Lung (tissue), 12 donors: ENCODE results near the gene STOML1. TPM values are rescaled to one million over a fixed set of nuclear protein-coding genes. Genes with fewer than 3 reads are reported as not detected.
A peak's percentile ranks its signal among the peaks of the same experiment; 100 is the strongest.

Experiments
- ATAC-seq: fragments of 200-7000 bp; cut with Tn5 transposase; one replicate; pipeline ENCODE4 v1.9.1; 2020; ENCODE audit warnings: moderate number of reproducible peaks; ENCODE audit not compliant: insufficient read depth, low FRiP score
- DNase-seq, 3 donors: peaks; one replicate each; pipeline ENCODE4 v3.0.0-alpha.2; 2013 to 2017
- H3K27ac ChIP-seq, 2 donors: one replicate each; pipeline ENCODE4 v1.5.1; 2013; ENCODE audit warnings: mild to moderate bottlenecking in 2 of 2, moderate library complexity in 2 of 2, control low read depth in 1 of 2, inconsistent platforms in 1 of 2, low read depth in 1 of 2, low read length in 1 of 2
- H3K27me3 ChIP-seq, 3 donors: one replicate each; pipeline ENCODE4 v1.5.1; 2013; ENCODE audit warnings: low read length in 2 of 3; ENCODE audit not compliant: control insufficient read depth in 3 of 3, insufficient read depth in 3 of 3
- H3K36me3 ChIP-seq, 4 donors: one replicate each; pipeline ENCODE4 v1.5.1; 2013; ENCODE audit warnings: low read length in 4 of 4, mild to moderate bottlenecking in 1 of 4, moderate library complexity in 1 of 4; ENCODE audit not compliant: control insufficient read depth in 4 of 4, insufficient read depth in 4 of 4
- H3K4me1 ChIP-seq, 5 donors: one replicate each; pipeline ENCODE4 v1.5.1; 2013; ENCODE audit warnings: low read length in 5 of 5, mild to moderate bottlenecking in 2 of 5, moderate library complexity in 1 of 5; ENCODE audit not compliant: control insufficient read depth in 5 of 5, insufficient read depth in 5 of 5
- H3K4me3 ChIP-seq: one replicate; pipeline ENCODE4 v1.5.1; 2013; ENCODE audit warnings: mild to moderate bottlenecking, control low read depth, moderate library complexity
- H3K9ac ChIP-seq, 2 donors: one replicate each; pipeline ENCODE4 v1.5.1; 2013; ENCODE audit warnings: low read length in 2 of 2, control low read depth in 1 of 2; ENCODE audit not compliant: insufficient read depth in 1 of 2
- H3K9me3 ChIP-seq, 4 donors: one replicate each; pipeline ENCODE4 v1.5.1; 2013; ENCODE audit warnings: low read length in 3 of 4, mild to moderate bottlenecking in 1 of 4, moderate library complexity in 1 of 4; ENCODE audit not compliant: control insufficient read depth in 4 of 4, insufficient read depth in 3 of 4
- CTCF ChIP-seq: IDR thresholded peaks from 2 replicates; pipeline ENCODE4 v1.5.1; 2012; ENCODE audit warnings: mild to moderate bottlenecking; ENCODE audit errors: control extremely low read depth, extremely low read depth
- WGBS, 2 donors: extraction: QIAGEN DNeasy Blood & Tissue Kit; methylation state at CpG; one replicate each; pipeline ENCODE4 v1.1.7; 2013; 5-methylcytosine and 5-hydroxymethylcytosine counted together
- polyA plus RNA-seq, 2 donors: library from polyadenylated mRNA; stranded (reverse); fragments of 200-250 nt; gene quantifications; one replicate each; pipeline ENCODE4 v1.2.1, GENCODE V29; 2013
- total RNA-seq, 2 donors: library from RNA; depleted of rRNA in 1 of 2; stranded (reverse); fragments of >200 nt in 1 of 2; gene quantifications; one replicate each; pipeline ENCODE4 v1.2.1, GENCODE V29; 2014 to 2021
- donor health status: control.
- donor health status: control.
- donor health status: Bipolar disorder and iron deficiency.
- donor health status: healthy.
- donor health status: DM: yes; HTN: yes; CAD: no.

STOML1 gene
- total and polyA plus RNA-seq, 4 donors = 10.3 to 35.4 (median 26.9) TPM

GRCh38 chr15:73959801-73960200 is 32.3 kb downstream of the STOML1 start:
- Histone ChIP-seq H3K9ac (no peak overlapping the region), H3K4me3 (no peak overlapping the region), H3K27ac (no peak overlapping the region), H3K36me3 (no peaks in the 10 kb centered on the region), H3K4me1 (peaks cover 0 to 8% (median under 1%) of the 10 kb centered on the region in 5 donors), H3K9me3 (no peaks in the 10 kb centered on the region), H3K27me3 (no peaks in the 10 kb centered on the region)
- no peak for TF ChIP-seq CTCF
- no peak for ATAC-seq
- WGBS, 2 donors = 89 to 91% methylated on average over 6 of the region's 6 CpGs
- DNase-seq = peak in 1 of 3 donors; percentile 6

DNA sequence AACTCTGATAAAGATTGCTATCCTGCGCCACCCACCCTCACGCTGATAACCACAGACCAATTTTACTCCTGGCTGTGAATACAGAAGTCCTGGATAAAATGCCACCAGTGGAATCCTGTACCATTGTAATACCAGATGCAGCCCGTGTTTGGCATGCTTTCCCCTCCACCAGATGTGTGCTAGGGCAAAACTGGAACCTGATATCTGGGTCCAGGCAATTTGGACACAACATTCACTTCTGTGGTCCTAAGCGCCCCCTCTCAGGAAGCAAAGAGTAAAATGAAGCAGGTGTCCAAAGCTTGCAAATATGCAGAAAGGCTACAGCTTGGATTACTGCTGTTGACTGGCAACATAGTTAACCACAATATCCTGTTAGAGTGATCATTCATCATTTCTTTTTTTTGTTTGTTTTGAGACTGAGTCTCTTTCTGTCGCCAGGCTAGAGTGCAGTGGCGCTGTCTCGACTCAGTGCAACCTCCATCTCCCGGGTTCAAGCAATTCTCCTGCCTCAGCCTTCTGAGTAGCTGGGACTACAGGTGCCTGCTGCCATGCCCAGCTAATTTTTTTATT is 33.0 kb downstream of the STOML1 start:
- Histone ChIP-seq H3K4me1 (peaks cover 0 to 8% (median 0%) of the 10 kb centered on the region in 5 donors), H3K9me3 (no peaks in the 10 kb centered on the region), H3K36me3 (no peaks in the 10 kb centered on the region), H3K4me3 (no peak overlapping the region), H3K27me3 (no peaks in the 10 kb centered on the region), H3K27ac (no peak overlapping the region), H3K9ac (no peak overlapping the region)
- no peak for TF ChIP-seq CTCF
- no peak for ATAC-seq
- DNase-seq = peak in 1 of 3 donors; percentile 11
- WGBS, 2 donors = 23 to 35% methylated on average over 8 of the region's 8 CpGs

DNA sequence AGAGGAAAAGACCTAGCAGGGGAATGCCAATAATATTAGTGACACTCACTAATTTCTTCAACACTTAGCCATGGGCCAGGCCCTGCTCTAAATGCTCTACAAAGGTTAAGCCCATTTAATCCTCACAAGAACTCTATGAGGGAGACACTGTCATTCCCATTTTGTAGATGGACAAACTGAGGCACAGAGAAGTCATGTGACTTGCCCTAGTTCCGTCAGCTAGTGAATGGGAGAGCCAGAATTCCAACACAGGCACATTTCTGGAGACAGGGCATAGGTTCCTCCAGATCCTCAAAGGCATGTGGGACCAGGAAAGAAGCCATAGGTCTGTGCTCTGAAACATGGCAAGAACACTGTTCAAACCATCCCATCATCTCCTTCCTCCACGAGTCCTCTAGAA is 34.3 kb downstream of the STOML1 start:
- TF ChIP-seq CTCF = no peak
- no peak for DNase-seq
- H3K27me3 ChIP-seq = no peaks in the 10 kb centered on the region
- WGBS, 2 donors = 86% methylated on average over 2 of the region's 2 CpGs
- H3K9ac ChIP-seq = no peak overlapping the region
- no peak overlapping the region for H3K4me3 ChIP-seq
- H3K4me1 ChIP-seq = peaks cover 0 to 5% (median 0%) of the 10 kb centered on the region in 5 donors
- H3K9me3 ChIP-seq = no peaks in the 10 kb centered on the region
- no peak overlapping the region for H3K27ac ChIP-seq
- peaks cover 0 to under 1% (median 0%) of the 10 kb centered on the region in 4 donors for H3K36me3 ChIP-seq
- ATAC-seq = no peak

- Histone ChIP-seq H3K36me3 (peaks cover 0 to 5% (median 0%) of the 10 kb centered on the region in 4 donors), H3K27ac (no peak overlapping the region), H3K4me3 (no peak overlapping the region), H3K9me3 (no peaks in the 10 kb centered on the region), H3K9ac (no peak overlapping the region), H3K4me1 (peaks cover 0 to 2% (median 0%) of the 10 kb centered on the region in 5 donors), H3K27me3 (no peaks in the 10 kb centered on the region)
- 70% methylated on average over 8 of the region's 8 CpGs for WGBS, 2 donors
- ATAC-seq (no peak), DNase-seq (peak in 1 of 3 donors; percentile 6)
- TF ChIP-seq CTCF = no peak
These were observed 34.8 kb downstream of the STOML1 start for GRCh38 chr15:73957276-73957675.
